ENCODE measurements around the gene WDPCP. TPM values are rescaled to one million over a fixed set of nuclear protein-coding genes. Genes with fewer than 3 reads are reported as not detected.

The WDPCP gene
- polyA plus RNA-seq, 1 of the 3 experiments (the other 2 are of a cell fraction) = 3.1 TPM

DNA sequence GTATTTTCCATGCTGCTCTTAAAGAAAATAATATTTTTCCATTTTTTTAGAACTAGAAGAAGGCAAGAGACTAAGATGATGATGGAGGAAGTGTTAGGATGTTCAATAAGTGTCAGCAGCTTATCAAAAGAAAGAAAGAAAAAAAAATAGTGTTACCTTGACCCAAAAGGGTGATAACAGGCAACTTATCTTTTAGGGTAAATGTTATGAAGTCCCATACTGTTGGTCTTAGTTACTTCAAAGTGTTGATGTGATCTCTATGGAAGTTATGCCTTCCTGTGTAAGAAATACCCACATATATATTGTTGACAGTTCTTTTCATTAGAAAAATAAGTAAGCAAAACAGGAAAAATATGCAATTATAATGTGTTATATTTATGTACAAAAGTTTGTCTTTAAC, 394.1 kb downstream of the WDPCP start:
- H3F3A ChIP-seq (replicated peaks; ENCODE audit: insufficient read depth) = no peaks in the 10 kb centered on the region
- H3K27me3 ChIP-seq (ENCODE audit: insufficient read depth) = no peaks in the 10 kb centered on the region
- H3K79me2 ChIP-seq (ENCODE audit: insufficient read depth) = no peaks in the 10 kb centered on the region
- H3K27ac ChIP-seq (ENCODE audit: low read depth in 2 of 2, low read length in 1 of 2) = no peak overlapping the region
- ChIA-PET POLR2A (no interaction called here), CTCF (no interaction called here)
- TF ChIP-seq YY1 (IDR thresholded peaks at IDR 0.05; ENCODE audit: low read depth) (no peak), JUND (IDR thresholded peaks at IDR 0.05) (no peak), RCOR1 (IDR thresholded peaks at IDR 0.05; ENCODE audit: low read length) (no peak), RAD21 (IDR thresholded peaks at IDR 0.05; ENCODE audit: low read length) (no peak), GATA2 (CRISPR knock-in tag; IDR thresholded peaks at IDR 0.05) (no peak), FOSL2 (IDR thresholded peaks at IDR 0.05; ENCODE audit: borderline replicate concordance, low read depth) (no peak), FOXM1 (IDR thresholded peaks at IDR 0.05; ENCODE audit: low read depth) (no peak), SMC3 (IDR thresholded peaks at IDR 0.05; ENCODE audit: low read depth, low read length) (no peak), FOXJ3 (CRISPR knock-in tag; IDR thresholded peaks at IDR 0.05) (no peak), RXRA (IDR thresholded peaks at IDR 0.05; ENCODE audit: borderline replicate concordance, low read depth) (no peak), POLR2AphosphoS5 (IDR thresholded peaks at IDR 0.05; ENCODE audit: low read depth, low read length) (no peak)
- TF ChIP-seq, protein P1, sequence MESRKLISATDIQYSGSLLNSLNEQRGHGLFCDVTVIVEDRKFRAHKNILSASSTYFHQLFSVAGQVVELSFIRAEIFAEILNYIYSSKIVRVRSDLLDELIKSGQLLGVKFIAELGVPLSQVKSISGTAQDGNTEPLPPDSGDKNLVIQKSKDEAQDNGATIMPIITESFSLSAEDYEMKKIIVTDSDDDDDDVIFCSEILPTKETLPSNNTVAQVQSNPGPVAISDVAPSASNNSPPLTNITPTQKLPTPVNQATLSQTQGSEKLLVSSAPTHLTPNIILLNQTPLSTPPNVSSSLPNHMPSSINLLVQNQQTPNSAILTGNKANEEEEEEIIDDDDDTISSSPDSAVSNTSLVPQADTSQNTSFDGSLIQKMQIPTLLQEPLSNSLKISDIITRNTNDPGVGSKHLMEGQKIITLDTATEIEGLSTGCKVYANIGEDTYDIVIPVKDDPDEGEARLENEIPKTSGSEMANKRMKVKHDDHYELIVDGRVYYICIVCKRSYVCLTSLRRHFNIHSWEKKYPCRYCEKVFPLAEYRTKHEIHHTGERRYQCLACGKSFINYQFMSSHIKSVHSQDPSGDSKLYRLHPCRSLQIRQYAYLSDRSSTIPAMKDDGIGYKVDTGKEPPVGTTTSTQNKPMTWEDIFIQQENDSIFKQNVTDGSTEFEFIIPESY (IDR thresholded peaks at IDR 0.05; ENCODE audit: borderline replicate concordance, low read depth) = no peak
- TF ChIP-seq, protein P2, sequence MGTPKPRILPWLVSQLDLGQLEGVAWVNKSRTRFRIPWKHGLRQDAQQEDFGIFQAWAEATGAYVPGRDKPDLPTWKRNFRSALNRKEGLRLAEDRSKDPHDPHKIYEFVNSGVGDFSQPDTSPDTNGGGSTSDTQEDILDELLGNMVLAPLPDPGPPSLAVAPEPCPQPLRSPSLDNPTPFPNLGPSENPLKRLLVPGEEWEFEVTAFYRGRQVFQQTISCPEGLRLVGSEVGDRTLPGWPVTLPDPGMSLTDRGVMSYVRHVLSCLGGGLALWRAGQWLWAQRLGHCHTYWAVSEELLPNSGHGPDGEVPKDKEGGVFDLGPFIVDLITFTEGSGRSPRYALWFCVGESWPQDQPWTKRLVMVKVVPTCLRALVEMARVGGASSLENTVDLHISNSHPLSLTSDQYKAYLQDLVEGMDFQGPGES (IDR thresholded peaks at IDR 0.05; ENCODE audit: low read depth, low read length) = no peak
- TF ChIP-seq, protein P3, sequence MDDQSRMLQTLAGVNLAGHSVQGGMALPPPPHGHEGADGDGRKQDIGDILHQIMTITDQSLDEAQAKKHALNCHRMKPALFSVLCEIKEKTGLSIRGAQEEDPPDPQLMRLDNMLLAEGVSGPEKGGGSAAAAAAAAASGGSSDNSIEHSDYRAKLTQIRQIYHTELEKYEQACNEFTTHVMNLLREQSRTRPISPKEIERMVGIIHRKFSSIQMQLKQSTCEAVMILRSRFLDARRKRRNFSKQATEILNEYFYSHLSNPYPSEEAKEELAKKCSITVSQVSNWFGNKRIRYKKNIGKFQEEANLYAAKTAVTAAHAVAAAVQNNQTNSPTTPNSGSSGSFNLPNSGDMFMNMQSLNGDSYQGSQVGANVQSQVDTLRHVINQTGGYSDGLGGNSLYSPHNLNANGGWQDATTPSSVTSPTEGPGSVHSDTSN (IDR thresholded peaks at IDR 0.05) = no peak
- TF ChIP-seq, protein P4, sequence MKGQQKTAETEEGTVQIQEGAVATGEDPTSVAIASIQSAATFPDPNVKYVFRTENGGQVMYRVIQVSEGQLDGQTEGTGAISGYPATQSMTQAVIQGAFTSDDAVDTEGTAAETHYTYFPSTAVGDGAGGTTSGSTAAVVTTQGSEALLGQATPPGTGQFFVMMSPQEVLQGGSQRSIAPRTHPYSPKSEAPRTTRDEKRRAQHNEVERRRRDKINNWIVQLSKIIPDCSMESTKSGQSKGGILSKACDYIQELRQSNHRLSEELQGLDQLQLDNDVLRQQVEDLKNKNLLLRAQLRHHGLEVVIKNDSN (IDR thresholded peaks at IDR 0.05; ENCODE audit: borderline replicate concordance, low read depth) = no peak
- TF ChIP-seq, protein P5, sequence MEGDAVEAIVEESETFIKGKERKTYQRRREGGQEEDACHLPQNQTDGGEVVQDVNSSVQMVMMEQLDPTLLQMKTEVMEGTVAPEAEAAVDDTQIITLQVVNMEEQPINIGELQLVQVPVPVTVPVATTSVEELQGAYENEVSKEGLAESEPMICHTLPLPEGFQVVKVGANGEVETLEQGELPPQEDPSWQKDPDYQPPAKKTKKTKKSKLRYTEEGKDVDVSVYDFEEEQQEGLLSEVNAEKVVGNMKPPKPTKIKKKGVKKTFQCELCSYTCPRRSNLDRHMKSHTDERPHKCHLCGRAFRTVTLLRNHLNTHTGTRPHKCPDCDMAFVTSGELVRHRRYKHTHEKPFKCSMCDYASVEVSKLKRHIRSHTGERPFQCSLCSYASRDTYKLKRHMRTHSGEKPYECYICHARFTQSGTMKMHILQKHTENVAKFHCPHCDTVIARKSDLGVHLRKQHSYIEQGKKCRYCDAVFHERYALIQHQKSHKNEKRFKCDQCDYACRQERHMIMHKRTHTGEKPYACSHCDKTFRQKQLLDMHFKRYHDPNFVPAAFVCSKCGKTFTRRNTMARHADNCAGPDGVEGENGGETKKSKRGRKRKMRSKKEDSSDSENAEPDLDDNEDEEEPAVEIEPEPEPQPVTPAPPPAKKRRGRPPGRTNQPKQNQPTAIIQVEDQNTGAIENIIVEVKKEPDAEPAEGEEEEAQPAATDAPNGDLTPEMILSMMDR (IDR thresholded peaks at IDR 0.05) = no peak
- no peak overlapping the region for H2AFZ ChIP-seq (ENCODE audit: low read depth)
- no peaks in the 10 kb centered on the region for H3K9me3 ChIP-seq
- H3K4me2 ChIP-seq = no peak overlapping the region
- H3K36me3 ChIP-seq (replicated peaks in 1 of 2; ENCODE audit: control insufficient read depth in 1 of 2, insufficient read depth in 2 of 2, low read length in 1 of 2) = no peaks in the 10 kb centered on the region
- H4K20me1 ChIP-seq (ENCODE audit: insufficient read depth) = no peaks in the 10 kb centered on the region
- no peaks in the 10 kb centered on the region for H3K9me2 ChIP-seq
- H3K4me3 ChIP-seq (ENCODE audit: low read depth in 2 of 2, low read length in 1 of 2) = no peak overlapping the region
- no peaks in the 10 kb centered on the region for H3K4me1 ChIP-seq (ENCODE audit: control insufficient read depth in 1 of 2, insufficient read depth in 2 of 2, low read depth in 1 of 2, low read length in 1 of 2)
- H3K9ac ChIP-seq = no peak overlapping the region
- DNase-seq = no peak
